ENCODE data around the gene SCYGR6.

Gene SCYGR6

DNA sequence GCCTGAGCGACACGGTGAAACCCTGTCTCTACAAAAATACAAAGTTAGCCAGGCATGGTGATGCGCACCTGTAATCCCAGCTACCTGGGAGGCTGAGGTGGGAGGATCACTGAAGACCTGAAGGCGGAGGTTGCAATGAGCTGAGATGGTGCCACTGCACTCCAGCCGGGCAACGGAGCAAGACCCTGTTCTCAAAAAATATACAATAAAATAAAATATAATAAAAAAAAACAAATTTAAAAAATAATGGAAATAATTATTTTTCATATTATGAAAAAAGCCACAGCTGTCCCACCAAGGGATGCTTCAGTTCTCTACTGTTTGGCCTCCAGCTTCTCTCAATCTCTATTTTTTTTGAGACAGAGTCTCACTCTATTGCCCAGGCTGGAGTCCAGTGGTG lies 17.2 kb downstream of the SCYGR6 start:
- no peaks in the 10 kb centered on the region for H3K4me1 ChIP-seq (ENCODE audit: low read depth, poor library complexity, severe bottlenecking)
- no peak overlapping the region for H3K4me2 ChIP-seq
- no peak overlapping the region for H3K4me3 ChIP-seq (IDR thresholded peaks at IDR 0.05; ENCODE audit: insufficient read depth, low read depth, low read length)
- no peaks in the 10 kb centered on the region for H3K36me3 ChIP-seq (ENCODE audit: insufficient read depth)
- no peaks in the 10 kb centered on the region for H4K20me1 ChIP-seq (ENCODE audit: insufficient read depth)
- H2AFZ ChIP-seq (ENCODE audit: low read depth), result no peak overlapping the region
- H3K79me2 ChIP-seq (ENCODE audit: insufficient read depth, low read depth), result no peaks in the 10 kb centered on the region
- H3K27ac ChIP-seq, result no peak overlapping the region
- H3K27me3 ChIP-seq (ENCODE audit: insufficient read depth, low read depth), result no peaks in the 10 kb centered on the region
- TF ChIP-seq CTCF (conservative IDR thresholded peaks at IDR 0.05; ENCODE audit: low read depth, low read length), result no peak
- no peak overlapping the region for H3K9ac ChIP-seq

DNA sequence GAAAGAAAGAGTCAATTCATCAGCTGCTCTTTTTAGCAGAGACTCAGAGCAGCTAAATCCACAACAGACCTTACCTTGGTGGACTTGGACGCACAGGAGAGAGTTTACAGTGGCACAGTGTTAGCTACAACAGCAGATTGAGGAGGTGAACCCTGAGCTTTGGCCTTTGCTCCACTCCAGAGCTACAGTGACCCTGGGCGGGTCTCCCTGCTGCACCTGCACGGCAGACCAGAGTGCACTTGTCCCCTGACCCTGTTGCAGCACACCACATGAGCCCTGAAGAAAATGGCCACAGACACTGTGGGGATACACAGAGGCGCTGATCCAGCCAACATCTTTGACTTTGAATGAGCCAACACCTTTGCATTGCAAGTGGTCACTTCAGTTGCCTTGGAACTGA lies 17.7 kb downstream of the SCYGR6 start:
- Histone ChIP-seq H3K4me2 (no peak overlapping the region), H3K4me1 (ENCODE audit: low read depth, poor library complexity, severe bottlenecking) (no peaks in the 10 kb centered on the region), H3K4me3 (IDR thresholded peaks at IDR 0.05; ENCODE audit: insufficient read depth, low read depth, low read length) (no peak overlapping the region), H3K27me3 (ENCODE audit: insufficient read depth, low read depth) (no peaks in the 10 kb centered on the region), H2AFZ (ENCODE audit: low read depth) (no peak overlapping the region), H3K36me3 (ENCODE audit: insufficient read depth) (no peaks in the 10 kb centered on the region), H3K79me2 (ENCODE audit: insufficient read depth, low read depth) (no peaks in the 10 kb centered on the region), H4K20me1 (ENCODE audit: insufficient read depth) (no peaks in the 10 kb centered on the region), H3K9ac (no peak overlapping the region), H3K27ac (no peak overlapping the region)
- no peak for TF ChIP-seq CTCF (conservative IDR thresholded peaks at IDR 0.05; ENCODE audit: low read depth, low read length)

- Histone ChIP-seq H3K4me1 (ENCODE audit: low read depth, poor library complexity, severe bottlenecking) (no peaks in the 10 kb centered on the region), H3K9ac (no peak overlapping the region), H2AFZ (ENCODE audit: low read depth) (no peak overlapping the region), H3K27me3 (ENCODE audit: insufficient read depth, low read depth) (no peaks in the 10 kb centered on the region), H3K79me2 (ENCODE audit: insufficient read depth, low read depth) (no peaks in the 10 kb centered on the region), H3K36me3 (ENCODE audit: insufficient read depth) (no peaks in the 10 kb centered on the region), H3K27ac (no peak overlapping the region), H4K20me1 (ENCODE audit: insufficient read depth) (no peaks in the 10 kb centered on the region), H3K4me2 (no peak overlapping the region), H3K4me3 (IDR thresholded peaks at IDR 0.05; ENCODE audit: insufficient read depth, low read depth, low read length) (no peak overlapping the region)
- TF ChIP-seq CTCF (conservative IDR thresholded peaks at IDR 0.05; ENCODE audit: low read depth, low read length), result no peak
Measured at GRCh38 chr2:227703961-227704360, 20.6 kb downstream of the SCYGR6 start.

- no peak overlapping the region for H3K4me2 ChIP-seq
- no peaks in the 10 kb centered on the region for H3K27me3 ChIP-seq (ENCODE audit: insufficient read depth, low read depth)
- no peak overlapping the region for H3K9ac ChIP-seq
- H3K36me3 ChIP-seq (ENCODE audit: insufficient read depth), result no peaks in the 10 kb centered on the region
- no peak overlapping the region for H2AFZ ChIP-seq (ENCODE audit: low read depth)
- no peak overlapping the region for H3K4me3 ChIP-seq (IDR thresholded peaks at IDR 0.05; ENCODE audit: insufficient read depth, low read depth, low read length)
- no peak for TF ChIP-seq CTCF (conservative IDR thresholded peaks at IDR 0.05; ENCODE audit: low read depth, low read length)
- H4K20me1 ChIP-seq (ENCODE audit: insufficient read depth), result no peaks in the 10 kb centered on the region
- no peaks in the 10 kb centered on the region for H3K79me2 ChIP-seq (ENCODE audit: insufficient read depth, low read depth)
- H3K4me1 ChIP-seq (ENCODE audit: low read depth, poor library complexity, severe bottlenecking), result no peaks in the 10 kb centered on the region
- no peak overlapping the region for H3K27ac ChIP-seq
Measured at GRCh38 chr2:227703280-227703732, 21.3 kb downstream of the SCYGR6 start.
